DMS53 (cell line): ENCODE results near the gene BCL2L12.
"Not testable (repeated sequence)": the region's sequence is repeated elsewhere in the genome, so short reads cannot be mapped to it uniquely, and the experiment has no call there.

Source experiments
- DNase-seq: peaks from one replicate; lab custom pipeline; 2025; lab: John Stamatoyannopoulos, UW

Gene BCL2L12

GRCh38 chr19:49665351-49666119, at the start of gene BCL2L12, which contains the start of gene IRF3:
BCL2L12 (plus strand) TSS chr19:49665933; CDS start chr19:49666693, 760 bp downstream.
IRF3 (minus strand) TSS chr19:49665857; CDS start chr19:49664838, 1,019 bp downstream.
- DNase-seq, result peak; percentile 94

- DNase-seq, result no peak
These were observed 49.2 kb upstream of the BCL2L12 start for GRCh38 chr19:49616532-49616931.

GRCh38 chr19:49616945-49617344, 48.8 kb upstream of the BCL2L12 start:
- DNase-seq, result no peak

GRCh38 chr19:49617860-49618259, 47.9 kb upstream of the BCL2L12 start:
- not testable (repeated sequence) for DNase-seq

GRCh38 chr19:49624967-49625910, 40.5 kb upstream of the BCL2L12 start:
- DNase-seq, result no peak

GRCh38 chr19:49626226-49626625, 39.5 kb upstream of the BCL2L12 start:
- DNase-seq, result no peak

- DNase-seq, result no peak
These were observed 36.1 kb upstream of the BCL2L12 start for GRCh38 chr19:49629659-49630058.

- DNase-seq, result no peak
These were observed 34.6 kb upstream of the BCL2L12 start for GRCh38 chr19:49631014-49631588.

GRCh38 chr19:49631610-49632192, 34.0 kb upstream of the BCL2L12 start:
- no peak for DNase-seq

GRCh38 chr19:49632576-49632975, 33.2 kb upstream of the BCL2L12 start:
- no peak for DNase-seq

- DNase-seq, result not testable (repeated sequence)
These were observed 32.5 kb upstream of the BCL2L12 start for GRCh38 chr19:49633273-49633672.

- DNase-seq, result peak; percentile 48
These were observed 30.1 kb upstream of the BCL2L12 start for GRCh38 chr19:49635530-49636232.

GRCh38 chr19:49636233-49636932, 29.4 kb upstream of the BCL2L12 start:
- DNase-seq, result peak; percentile 49

- DNase-seq, result peak; percentile 57
These were observed 27.7 kb upstream of the BCL2L12 start for GRCh38 chr19:49637821-49638738.

GRCh38 chr19:49639401-49640112, 26.2 kb upstream of the BCL2L12 start:
- no peak for DNase-seq

GRCh38 chr19:49640113-49640898, 25.4 kb upstream of the BCL2L12 start, which contains the start of gene RRAS:
RRAS (minus strand) TSS chr19:49640143; CDS start chr19:49640098, 45 bp downstream.
- DNase-seq, result peak; percentile 99

- peak; percentile 99 for DNase-seq
These were observed 23.8 kb upstream of the BCL2L12 start, which contains the start of gene SCAF1 for GRCh38 chr19:49641688-49642491. SCAF1 (plus strand) TSS chr19:49642209; CDS start chr19:49645027, 2,818 bp downstream.
